Activated gamma-delta T cell treated with anti-CD3 and anti-CD28 coated beads, Interleukin-2, amount 50 U/mL, for 16 hours (primary cell): ENCODE data around the gene RNF32.

Experiments
- DNase-seq: peaks from one replicate; pipeline ENCODE4 v3.0.0-alpha.2; 2020; ENCODE audit warnings: low read depth

Gene RNF32

GRCh38 chr7:156640257-156640948 lies at the start of gene RNF32:
Gene RNF32, plus strand, starts transcription at chr7:156640774. Its CDS starts 3,104 bp downstream, at chr7:156643878.
- DNase-seq = peak; percentile 85

- DNase-seq = no peak
Measured at GRCh38 chr7:156592155-156592884, 48.3 kb upstream of the RNF32 start.

GRCh38 chr7:156594283-156595080 lies 46.1 kb upstream of the RNF32 start:
- no peak for DNase-seq

GRCh38 chr7:156600496-156600895 lies 40.1 kb upstream of the RNF32 start:
- no peak for DNase-seq

GRCh38 chr7:156602283-156602682 lies 38.3 kb upstream of the RNF32 start:
- no peak for DNase-seq

- DNase-seq = no peak
Measured at GRCh38 chr7:156603011-156603410, 37.6 kb upstream of the RNF32 start.

GRCh38 chr7:156603629-156604028 lies 36.9 kb upstream of the RNF32 start:
- DNase-seq = no peak

GRCh38 chr7:156604311-156604710 lies 36.3 kb upstream of the RNF32 start:
- no peak for DNase-seq

GRCh38 chr7:156604836-156605695 lies 35.5 kb upstream of the RNF32 start:
- DNase-seq = no peak

GRCh38 chr7:156606135-156606534 lies 34.4 kb upstream of the RNF32 start:
- DNase-seq = no peak

- DNase-seq = no peak
Measured at GRCh38 chr7:156606691-156607331, 33.8 kb upstream of the RNF32 start.

- DNase-seq = no peak
Measured at GRCh38 chr7:156607332-156608172, 33.0 kb upstream of the RNF32 start.

- no peak for DNase-seq
Measured at GRCh38 chr7:156608173-156608478, 32.4 kb upstream of the RNF32 start.

- DNase-seq = no peak
Measured at GRCh38 chr7:156609010-156609877, 31.3 kb upstream of the RNF32 start.

- DNase-seq = no peak
Measured at GRCh38 chr7:156610130-156610529, 30.4 kb upstream of the RNF32 start.

- no peak for DNase-seq
Measured at GRCh38 chr7:156610601-156611000, 30.0 kb upstream of the RNF32 start.

GRCh38 chr7:156611014-156612010 lies 29.3 kb upstream of the RNF32 start:
- DNase-seq = no peak

- DNase-seq = peak; percentile 34
Measured at GRCh38 chr7:156612930-156613329, 27.6 kb upstream of the RNF32 start.
